GM18951 (cell line): ENCODE results near the gene TP53I3.
"Not testable (repeated sequence)": the region's sequence is repeated elsewhere in the genome, so short reads cannot be mapped to it uniquely, and the experiment has no call there.

Experiments
- POLR2A ChIP-seq: IDR thresholded peaks from 4 replicates; pipeline ENCODE4 v1.6.1; 2011; ENCODE audit warnings: mild to moderate bottlenecking; ENCODE audit not compliant: insufficient read length, insufficient read depth; ENCODE audit errors: extremely low read depth
- in situ Hi-C: fragments of 300-500 bp; cut with MboI; formaldehyde crosslinking; loops from one replicate; pipeline ENCODE4 v1.12.0; 2022; ENCODE audit warnings: low sequenced_read_pairs, mixed read lengths, inconsistent platforms; ENCODE audit not compliant: unreplicated experiment

The TP53I3 gene, protein sequence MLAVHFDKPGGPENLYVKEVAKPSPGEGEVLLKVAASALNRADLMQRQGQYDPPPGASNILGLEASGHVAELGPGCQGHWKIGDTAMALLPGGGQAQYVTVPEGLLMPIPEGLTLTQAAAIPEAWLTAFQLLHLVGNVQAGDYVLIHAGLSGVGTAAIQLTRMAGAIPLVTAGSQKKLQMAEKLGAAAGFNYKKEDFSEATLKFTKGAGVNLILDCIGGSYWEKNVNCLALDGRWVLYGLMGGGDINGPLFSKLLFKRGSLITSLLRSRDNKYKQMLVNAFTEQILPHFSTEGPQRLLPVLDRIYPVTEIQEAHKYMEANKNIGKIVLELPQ

DNA sequence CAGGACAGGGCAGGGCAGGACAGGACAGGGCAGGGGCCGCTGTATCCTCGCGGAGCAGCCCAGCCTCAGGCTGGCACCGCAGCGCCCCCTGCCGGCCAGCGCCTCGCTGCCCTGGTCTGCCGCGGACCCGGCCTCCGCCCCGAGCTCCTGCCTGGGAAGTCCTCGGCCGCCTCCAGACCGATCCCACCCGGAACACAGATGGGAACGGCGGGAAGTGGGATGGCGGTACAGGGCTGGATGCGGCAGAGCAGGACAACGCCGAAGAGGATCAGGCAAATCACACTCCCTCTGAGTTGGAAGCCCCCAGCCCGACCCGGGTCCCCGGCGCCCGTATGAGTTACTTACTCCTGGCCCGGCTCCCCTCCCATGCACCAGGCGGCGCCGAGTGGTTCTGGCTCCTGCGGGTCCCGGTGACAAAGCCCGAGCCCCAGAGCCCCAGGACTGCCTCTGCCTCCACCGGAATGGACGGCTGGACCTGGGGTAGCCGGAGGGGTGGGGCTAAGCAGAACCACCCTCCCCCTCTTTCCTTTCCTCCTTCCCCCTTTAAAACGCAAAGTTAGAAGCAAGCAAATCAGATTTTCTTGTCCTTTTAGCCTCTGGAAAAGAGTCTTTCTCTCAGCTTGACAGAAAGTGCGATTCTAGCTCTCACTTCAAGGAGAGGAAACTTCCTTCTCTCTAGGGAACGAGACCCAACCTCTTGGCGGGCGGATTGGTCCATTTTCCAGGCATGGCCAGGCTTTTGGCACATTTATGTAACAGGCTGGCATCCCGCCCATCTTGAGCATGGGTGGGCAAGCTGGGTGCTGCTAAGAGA, at the start of gene TP53I3:
Gene TP53I3, minus strand, starts transcription at position 449 of the 814 bp plus-strand sequence. CDS start 508 bp downstream, outside the sequence.
- TF ChIP-seq POLR2A, result peak; percentile 70
- in situ Hi-C loops, result no loop called here

DNA sequence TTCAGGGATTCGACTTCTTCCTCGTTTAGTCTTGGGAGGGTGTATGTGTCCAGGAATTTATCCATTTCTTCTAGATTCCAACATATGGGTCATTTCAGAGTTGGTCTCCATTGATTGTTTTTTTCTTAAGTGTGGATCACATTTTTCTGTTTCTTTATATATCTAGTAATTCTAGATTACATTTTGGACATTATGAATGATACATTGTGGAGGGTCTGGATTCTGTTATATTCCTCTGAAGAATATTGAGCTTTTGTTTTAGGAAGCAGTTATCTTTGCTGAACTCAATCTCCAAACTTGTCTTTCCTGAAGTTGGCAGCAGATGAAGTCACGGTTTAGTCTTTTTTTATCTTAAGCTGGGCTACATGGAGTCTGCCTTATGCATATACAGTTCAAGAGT, 47.9 kb upstream of the TP53I3 start:
- TF ChIP-seq POLR2A, result no peak
- in situ Hi-C loops, result no loop called here

DNA sequence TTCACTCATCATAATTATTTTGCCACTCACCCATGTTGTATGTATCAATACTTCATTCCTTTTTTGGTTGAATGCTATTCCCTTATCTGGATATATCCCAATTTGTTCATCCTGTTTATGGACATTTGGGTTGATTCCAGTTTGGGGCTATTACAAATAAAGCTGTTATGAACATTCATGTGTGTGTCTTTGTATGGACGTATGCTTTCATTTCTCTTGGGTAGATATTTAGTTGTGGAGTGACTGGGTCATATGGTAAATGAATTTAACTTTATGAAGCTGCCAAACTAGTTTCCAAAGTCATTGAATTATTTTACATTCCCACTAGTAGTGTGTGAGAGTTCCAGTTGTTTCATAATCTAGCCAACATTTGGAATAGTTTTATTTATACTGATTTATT, 41.3 kb upstream of the TP53I3 start:
- in situ Hi-C loops, result no loop called here
- TF ChIP-seq POLR2A, result no peak

DNA sequence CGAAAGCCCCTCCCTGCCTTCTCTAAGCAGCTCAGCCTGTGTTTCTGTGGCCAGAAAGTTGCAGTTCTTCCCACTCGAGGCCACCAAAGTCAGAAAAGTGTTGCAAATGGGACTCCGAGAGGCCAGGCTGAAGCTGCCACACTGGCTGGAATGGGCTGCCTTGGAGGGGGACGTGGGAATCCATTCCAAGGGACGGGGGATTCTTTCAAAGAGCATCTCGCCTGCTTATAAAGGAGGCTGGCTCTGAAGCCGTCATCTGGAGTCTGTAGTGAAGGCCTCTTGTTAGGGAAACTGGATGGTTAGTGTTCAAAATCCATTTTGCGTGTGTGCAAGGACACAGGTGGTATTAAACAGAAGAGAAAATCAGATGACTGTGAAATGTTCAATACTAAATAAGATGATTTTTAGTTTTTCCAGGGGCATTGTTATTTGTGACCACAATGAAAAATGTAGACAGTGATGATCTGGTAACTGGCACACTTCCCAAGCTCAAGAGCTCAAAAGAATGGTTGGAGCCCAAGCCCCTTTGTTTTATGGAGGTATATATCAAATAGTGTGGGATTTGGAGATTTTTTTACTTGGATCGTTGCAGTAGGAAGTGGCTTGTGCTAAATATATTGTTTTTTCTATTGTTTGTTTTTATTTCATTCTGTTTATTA, 39.4 kb upstream of the TP53I3 start:
- in situ Hi-C loops, result no loop called here

DNA sequence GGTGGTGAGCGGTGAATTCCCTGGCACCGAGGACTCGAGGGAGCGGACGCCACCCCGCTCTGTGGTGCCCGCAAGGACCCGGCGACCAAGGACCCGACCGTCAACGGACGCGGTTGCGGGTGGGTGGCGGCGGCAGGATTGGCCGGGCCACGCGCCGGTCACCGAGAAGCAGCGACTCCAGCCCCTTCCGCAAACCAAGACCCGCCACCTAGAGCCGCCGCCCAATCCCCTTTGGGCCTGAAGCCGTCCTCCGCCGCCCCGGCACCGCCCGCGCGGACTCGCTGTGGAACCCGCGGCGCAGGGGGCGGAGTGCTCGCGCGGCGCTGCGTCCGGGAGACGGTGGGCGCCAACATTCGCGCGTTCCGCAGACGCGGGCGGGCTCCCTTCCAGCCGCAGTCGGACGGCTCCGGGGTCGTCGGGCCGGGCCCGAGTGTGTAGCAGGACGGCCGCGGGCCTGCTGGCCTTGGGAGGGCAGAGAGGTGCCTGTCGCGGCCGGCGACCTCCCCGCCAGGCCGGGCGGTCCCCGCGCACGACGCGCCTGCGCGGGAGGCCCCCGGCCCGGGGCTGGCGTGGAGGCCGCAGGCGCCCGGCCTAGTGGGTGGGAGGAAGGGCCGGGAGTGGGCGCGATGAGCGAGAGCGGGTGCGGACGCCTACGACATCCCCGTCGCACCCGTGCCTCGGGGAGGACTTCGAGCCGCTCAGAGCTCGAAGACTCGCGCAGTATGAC, 38.7 kb upstream of the TP53I3 start, which contains the start of the genes FAM228B and PFN4:
Gene FAM228B, plus strand, starts transcription at position 275 of the 727 bp plus-strand sequence. CDS start 893 bp downstream, outside the sequence.
Gene PFN4, minus strand, starts transcription at position 140 of the 727 bp plus-strand sequence. CDS start 799 bp downstream, outside the sequence.
- in situ Hi-C loops, result no loop called here
- TF ChIP-seq POLR2A, result peak; percentile 94

More for the DNA sequence above, 39.4 kb upstream of the TP53I3 start:
- TF ChIP-seq POLR2A, result no peak

DNA sequence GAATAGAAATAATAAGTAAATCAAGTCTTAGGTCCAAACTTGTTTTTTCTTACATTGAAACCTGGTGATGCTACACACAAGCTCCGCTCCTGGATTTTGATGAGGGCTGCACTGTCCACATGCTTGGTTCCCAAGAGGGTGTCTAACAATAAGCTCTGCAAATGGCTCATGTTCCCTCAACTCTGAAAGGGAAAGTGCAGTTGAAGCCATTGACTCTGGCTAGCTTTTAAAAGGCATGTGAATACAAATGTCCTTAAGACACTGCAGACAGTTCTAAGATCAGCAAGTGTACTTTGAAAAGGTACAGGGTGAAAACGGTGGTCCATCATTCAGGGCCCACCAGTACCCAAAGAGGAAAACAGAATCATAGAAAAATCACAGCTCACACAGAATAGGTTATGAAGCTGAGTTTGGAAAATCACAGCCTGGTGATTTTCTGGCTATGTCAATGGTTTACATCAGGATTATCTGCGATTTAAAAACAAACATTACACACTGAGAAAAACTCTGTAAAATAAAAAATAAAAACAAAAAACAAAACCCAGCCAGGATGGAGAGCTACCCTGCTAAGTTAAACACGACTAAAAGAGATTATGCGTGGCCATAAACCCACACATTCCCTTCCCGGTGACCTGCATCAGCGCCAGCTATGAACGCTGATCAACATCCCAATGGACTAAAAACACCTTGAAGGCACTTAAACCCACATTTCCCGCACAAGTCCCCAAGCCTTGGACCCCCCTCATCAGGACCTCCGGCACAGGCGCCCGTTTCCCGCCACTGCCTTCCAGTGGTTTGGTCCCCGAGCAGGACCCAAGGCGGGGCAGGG, 37.9 kb upstream of the TP53I3 start:
- in situ Hi-C loops, result no loop called here
- no peak for TF ChIP-seq POLR2A

DNA sequence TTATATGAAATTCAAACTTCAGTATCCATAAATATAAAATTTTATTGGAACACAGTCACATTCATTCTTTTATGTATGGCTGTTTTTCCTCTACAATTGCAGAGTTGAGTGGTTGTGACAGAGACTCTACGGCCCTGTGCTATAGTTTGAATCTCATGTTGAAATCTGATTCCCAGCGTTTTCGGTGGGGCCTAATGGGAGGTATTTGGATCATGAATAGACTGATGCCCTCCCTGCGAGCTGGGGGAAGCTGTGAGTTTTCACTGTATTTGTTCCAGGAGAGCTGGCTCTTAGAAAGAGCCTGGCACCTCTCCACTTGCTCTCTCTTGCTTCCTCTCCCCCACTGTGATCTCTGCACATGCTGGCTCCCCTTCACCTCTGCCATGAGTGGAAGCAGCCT, 36.8 kb upstream of the TP53I3 start:
- in situ Hi-C loops, result no loop called here
- TF ChIP-seq POLR2A, result no peak

DNA sequence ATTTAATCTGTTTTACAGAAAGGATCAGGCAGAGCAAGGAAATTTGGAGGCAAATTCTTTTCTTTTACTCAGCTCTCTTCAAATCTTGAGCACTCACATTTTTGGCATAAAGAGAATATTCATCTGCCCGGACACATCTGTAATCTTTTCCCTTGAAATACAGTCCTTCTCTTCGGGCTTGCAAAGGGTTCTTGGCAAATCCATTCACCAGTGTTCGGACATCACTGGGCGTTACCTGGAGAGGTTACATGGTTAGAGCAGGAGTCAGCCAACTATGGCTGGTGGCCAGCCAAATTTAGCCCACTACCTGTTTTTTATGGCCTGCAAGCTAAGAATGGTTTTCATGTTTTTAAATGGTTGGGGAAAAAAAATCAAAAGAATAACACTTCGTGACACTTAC, 36.4 kb upstream of the TP53I3 start:
- in situ Hi-C loops, result no loop called here
- TF ChIP-seq POLR2A, result no peak

DNA sequence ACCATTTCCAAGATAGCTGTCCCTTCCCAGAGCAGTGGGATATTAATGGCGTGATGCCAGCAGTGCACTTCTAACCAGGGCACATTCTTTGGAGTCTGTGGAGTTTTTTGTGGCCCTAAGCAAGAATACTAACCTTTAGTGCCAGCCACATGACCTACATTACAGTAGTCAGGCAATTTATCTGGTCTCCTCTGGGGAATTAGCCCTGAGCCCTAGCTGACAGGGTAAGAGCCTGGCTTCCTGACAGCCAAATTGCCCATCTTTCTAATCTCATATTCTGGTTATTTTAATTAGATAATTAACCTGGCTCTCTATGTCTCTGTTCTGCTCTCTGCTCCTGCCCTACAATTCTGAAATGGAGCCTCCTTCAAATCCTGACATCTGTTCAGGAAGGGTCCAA, 33.3 kb upstream of the TP53I3 start:
- TF ChIP-seq POLR2A, result no peak
- in situ Hi-C loops, result no loop called here

DNA sequence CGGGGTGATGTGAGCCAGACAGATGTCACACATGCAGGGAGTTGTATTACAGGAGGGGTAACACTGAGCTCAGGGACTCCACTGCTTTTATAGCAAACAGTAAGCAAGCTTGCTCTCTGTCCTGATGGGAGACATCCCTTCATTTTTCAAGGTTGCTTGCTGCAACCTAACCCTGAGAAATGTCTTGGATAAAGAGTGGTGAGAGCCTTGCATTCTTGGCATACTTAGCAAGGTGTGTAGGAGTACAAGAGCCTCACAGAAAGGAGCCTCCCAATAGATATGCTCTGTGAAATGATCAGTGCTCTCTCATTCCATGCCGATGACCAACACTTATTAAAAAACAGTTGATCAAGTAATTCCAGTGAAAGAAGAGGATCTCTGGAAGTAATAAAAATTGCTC, 30.4 kb upstream of the TP53I3 start:
- TF ChIP-seq POLR2A, result no peak
- in situ Hi-C loops, result no loop called here

DNA sequence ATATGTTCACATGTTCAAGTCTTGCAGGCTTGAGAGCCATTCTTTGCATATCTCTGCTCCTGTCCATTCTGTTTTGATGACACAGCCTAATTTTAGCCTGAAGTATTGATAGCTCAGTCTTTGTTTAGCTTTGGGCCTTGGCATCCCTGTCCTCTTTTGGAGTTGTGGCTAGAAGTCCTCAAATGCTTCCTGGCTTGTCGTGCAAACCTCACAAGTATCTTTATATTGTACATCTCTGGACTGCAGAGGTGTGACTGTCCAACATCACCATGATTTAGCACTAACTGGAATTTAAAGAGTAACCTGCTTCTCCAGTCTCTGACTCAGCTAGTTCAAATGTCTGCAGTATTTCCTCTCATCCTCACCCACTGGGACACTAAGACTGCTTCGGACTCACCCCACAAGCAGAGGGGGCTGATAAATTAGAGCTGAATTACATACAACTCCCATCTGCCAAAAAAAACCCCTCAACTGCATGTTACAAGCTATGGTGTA, 26.8 kb upstream of the TP53I3 start:
- in situ Hi-C loops, result no loop called here
- no peak for TF ChIP-seq POLR2A

DNA sequence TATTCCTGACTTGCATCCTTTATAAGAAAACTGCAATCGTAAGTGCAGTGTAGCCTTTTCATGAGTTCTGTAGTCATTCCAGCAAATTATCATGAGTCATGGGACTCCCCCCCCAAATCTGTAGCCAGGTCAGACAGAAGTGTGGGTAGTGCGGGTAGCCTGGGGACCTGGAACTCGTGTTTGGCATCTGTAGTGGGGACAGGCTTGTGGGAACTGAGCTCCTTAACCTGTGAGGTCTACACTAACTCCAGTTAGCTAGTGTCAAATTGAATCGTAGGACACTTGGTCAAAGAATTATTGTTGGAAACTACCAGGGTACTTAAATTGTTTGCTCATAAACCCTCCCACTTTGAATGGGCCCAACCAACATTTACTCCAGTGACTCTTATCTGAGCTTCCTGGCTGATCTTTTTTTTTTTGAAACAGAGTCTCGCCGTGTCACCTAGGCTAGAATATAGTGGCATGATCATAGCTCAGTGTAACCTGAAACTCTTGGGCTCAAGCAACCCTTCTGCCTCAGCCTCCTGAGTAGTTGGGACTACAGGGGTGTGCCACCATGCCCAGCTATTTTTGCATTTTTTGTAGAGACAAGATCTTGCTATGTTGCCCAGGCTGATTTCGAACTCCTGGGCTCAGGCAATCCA, 26.1 kb upstream of the TP53I3 start:
- TF ChIP-seq POLR2A, result no peak
- in situ Hi-C loops, result no loop called here

DNA sequence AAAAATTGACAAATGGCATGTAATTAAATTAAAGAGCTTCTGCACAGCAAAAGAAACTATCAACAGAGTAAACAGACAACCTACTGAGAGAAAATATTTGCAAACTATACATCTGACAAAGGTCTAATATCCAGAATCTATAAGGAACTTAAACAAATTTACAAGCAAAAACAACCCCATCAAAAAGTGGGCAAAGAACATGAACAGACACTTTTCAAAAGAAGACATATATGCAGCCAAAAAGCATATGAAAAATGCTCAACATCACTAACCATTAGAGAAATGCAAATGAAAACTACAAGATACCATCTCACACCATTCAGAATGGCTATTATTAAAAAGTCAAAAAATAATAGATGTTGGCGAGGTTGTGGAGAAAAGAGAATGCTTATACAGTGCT, 24.8 kb upstream of the TP53I3 start:
- in situ Hi-C loops, result not testable (repeated sequence)
